Rectal smooth muscle tissue (tissue), 1 donor: ENCODE data around the gene CFAP43.

Experiments
- H3K27ac ChIP-seq: one replicate; pipeline ENCODE4 v1.7.0; 2013; ENCODE audit warnings: low read depth, low read length, inconsistent platforms
- H3K27me3 ChIP-seq: one replicate; pipeline ENCODE4 v1.7.0; 2013; ENCODE audit warnings: low read length; ENCODE audit not compliant: control insufficient read depth, insufficient read depth
- H3K36me3 ChIP-seq: one replicate; pipeline ENCODE4 v1.7.0; 2013; ENCODE audit warnings: low read length; ENCODE audit not compliant: control insufficient read depth, insufficient read depth
- H3K4me1 ChIP-seq: one replicate; pipeline ENCODE4 v1.7.0; 2013; ENCODE audit warnings: low read length; ENCODE audit not compliant: control insufficient read depth, insufficient read depth
- H3K4me3 ChIP-seq: one replicate; pipeline ENCODE4 v1.7.0; 2013; ENCODE audit warnings: low read length
- H3K9ac ChIP-seq: one replicate; pipeline ENCODE4 v1.7.0; 2013; ENCODE audit warnings: low read length

CFAP43 gene

DNA sequence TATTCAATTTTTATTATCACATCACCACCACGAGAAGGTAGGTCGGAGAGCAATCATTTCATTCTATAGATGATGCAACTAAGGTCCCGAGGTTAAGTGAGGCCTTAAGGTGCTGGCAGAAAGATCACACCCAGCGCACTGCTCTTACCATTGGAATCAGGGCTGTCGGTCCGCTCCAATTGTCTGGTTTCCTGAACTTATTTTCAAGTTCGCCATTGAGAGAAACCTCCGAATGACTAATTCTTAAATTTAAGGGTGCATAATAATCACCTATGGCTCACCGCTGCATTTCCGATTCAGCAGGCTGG, 36.2 kb upstream of the CFAP43 start:
- peaks cover 8% of the 10 kb centered on the region for H3K4me1 ChIP-seq

GRCh38 chr10:104267721-104268404, 35.7 kb upstream of the CFAP43 start:
- Histone ChIP-seq H3K9ac (no peak overlapping the region), H3K4me3 (peak overlapping the region; percentile 89), H3K27ac (no peak overlapping the region), H3K4me1 (peaks cover 8% of the 10 kb centered on the region), H3K27me3 (no peaks in the 10 kb centered on the region), H3K36me3 (peaks cover 13% of the 10 kb centered on the region)

More for the DNA sequence above, 36.2 kb upstream of the CFAP43 start:
- Histone ChIP-seq H3K9ac (peak overlapping the region; percentile 68), H3K36me3 (peaks cover 13% of the 10 kb centered on the region), H3K27me3 (no peaks in the 10 kb centered on the region), H3K4me3 (peak overlapping the region; percentile 89), H3K27ac (peak overlapping the region; percentile 80)

DNA sequence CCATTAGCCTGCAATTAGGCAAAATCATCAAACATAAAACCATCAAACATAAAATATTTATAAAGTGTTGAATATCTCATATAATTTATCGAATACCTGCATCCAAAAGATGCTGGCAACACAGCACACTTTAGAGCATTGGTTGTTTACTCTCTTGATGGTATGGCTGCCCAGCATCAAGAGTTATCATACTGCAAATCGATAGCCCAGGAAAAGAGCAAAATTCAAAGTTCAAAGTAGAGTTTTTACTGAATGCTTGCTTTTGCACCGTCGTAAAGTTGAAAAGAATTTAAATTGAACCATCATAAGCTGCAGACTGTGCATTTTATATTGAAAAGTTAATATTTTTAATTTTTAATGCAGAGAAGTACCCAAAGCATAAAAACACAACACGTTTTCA, 32.6 kb upstream of the CFAP43 start:
- H3K27ac ChIP-seq, result no peak overlapping the region
- H3K36me3 ChIP-seq, result peaks cover 32% of the 10 kb centered on the region
- no peak overlapping the region for H3K9ac ChIP-seq
- H3K4me1 ChIP-seq, result peaks cover 8% of the 10 kb centered on the region
- no peak overlapping the region for H3K4me3 ChIP-seq
- H3K27me3 ChIP-seq, result no peaks in the 10 kb centered on the region

GRCh38 chr10:104262055-104262454, 29.9 kb upstream of the CFAP43 start:
- Histone ChIP-seq H3K36me3 (peaks cover 32% of the 10 kb centered on the region), H3K4me3 (no peak overlapping the region), H3K4me1 (no peaks in the 10 kb centered on the region), H3K27me3 (no peaks in the 10 kb centered on the region), H3K9ac (no peak overlapping the region), H3K27ac (no peak overlapping the region)

DNA sequence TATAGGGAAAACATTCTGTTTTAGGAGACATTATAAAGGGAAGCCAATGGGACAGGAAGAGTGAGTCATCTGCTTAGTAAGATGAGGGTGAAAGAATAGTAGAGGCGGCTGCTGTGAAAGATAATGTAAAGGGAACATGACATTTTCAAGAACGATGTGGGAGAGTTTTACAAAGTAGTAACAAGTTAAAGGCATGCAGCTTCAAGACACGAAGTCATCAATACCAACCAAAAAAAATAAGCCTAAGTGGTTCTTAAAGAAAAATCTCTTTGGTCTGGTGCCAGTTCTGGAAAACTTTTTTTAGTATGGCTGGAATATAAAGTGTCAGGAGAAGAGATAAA, 28.6 kb upstream of the CFAP43 start:
- Histone ChIP-seq H3K27me3 (no peaks in the 10 kb centered on the region), H3K4me1 (peaks cover 2% of the 10 kb centered on the region), H3K27ac (no peak overlapping the region), H3K36me3 (peaks cover 28% of the 10 kb centered on the region), H3K9ac (no peak overlapping the region), H3K4me3 (no peak overlapping the region)

DNA sequence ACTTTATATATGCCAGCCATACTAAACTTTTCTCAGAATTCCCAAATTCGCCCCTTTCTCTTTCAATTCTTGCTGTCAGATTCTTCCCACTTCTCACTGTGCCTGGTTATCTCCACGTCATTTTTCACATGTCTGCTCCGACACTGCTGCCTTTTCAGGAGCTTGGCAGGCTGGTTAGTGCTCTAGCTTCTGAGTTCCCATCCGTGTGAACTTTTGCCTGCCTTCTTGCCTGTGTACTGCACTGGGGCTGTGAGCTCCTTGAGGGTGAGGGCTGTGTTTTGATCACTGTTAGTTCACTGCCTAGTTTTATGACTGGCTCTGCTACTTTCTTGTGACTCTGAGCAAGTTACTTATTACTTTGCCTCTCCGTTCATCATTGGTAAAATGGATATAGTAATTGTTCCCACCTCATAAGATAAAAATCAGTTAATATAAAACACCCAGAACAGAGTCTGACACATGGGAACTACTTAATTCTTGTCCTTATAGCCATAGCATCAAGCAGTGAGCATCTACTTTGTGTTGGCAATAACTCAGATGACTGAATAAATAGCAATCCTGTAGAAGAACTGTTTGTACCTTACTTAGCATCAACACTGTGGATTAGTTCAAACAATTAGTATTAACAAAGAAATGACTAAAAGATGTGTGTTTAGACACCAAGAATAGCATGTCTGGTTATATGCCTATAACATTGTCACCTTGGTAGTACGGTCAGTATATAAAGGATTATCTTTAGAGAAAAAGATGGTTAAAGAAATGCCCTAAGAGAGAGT, 28.0 kb upstream of the CFAP43 start:
- H3K27me3 ChIP-seq, result no peaks in the 10 kb centered on the region
- H3K36me3 ChIP-seq, result peaks cover 23% of the 10 kb centered on the region
- H3K4me3 ChIP-seq, result no peak overlapping the region
- H3K9ac ChIP-seq, result no peak overlapping the region
- peaks cover 2% of the 10 kb centered on the region for H3K4me1 ChIP-seq
- no peak overlapping the region for H3K27ac ChIP-seq

GRCh38 chr10:104259456-104259855, 27.3 kb upstream of the CFAP43 start:
- peaks cover 2% of the 10 kb centered on the region for H3K4me1 ChIP-seq
- no peak overlapping the region for H3K27ac ChIP-seq
- H3K27me3 ChIP-seq, result no peaks in the 10 kb centered on the region
- no peak overlapping the region for H3K4me3 ChIP-seq
- peaks cover 23% of the 10 kb centered on the region for H3K36me3 ChIP-seq
- H3K9ac ChIP-seq, result no peak overlapping the region

GRCh38 chr10:104258209-104258608, 26.0 kb upstream of the CFAP43 start:
- peaks cover 2% of the 10 kb centered on the region for H3K4me1 ChIP-seq

DNA sequence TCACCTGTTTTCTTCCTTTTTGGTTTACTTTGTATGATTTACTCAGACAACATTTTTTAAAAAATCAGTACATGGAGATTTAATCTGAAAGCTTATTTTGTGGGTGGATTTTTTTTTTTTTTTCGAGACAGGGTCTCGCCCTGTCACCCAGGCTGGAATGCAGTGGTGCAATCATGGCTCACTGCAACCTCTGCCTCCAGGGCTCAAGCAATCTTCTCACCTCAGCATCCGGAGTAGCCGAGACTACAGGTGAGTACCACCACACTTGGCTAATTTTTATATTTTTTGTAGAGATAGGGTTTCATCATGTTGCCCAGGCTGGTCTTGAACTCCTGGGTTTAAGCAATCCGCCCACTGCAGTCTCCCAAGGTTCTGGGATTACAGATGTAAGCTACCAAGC, 25.1 kb upstream of the CFAP43 start:
- peaks cover 2% of the 10 kb centered on the region for H3K4me1 ChIP-seq
- no peak overlapping the region for H3K27ac ChIP-seq
- peaks cover 22% of the 10 kb centered on the region for H3K36me3 ChIP-seq
- no peak overlapping the region for H3K4me3 ChIP-seq
- H3K9ac ChIP-seq, result no peak overlapping the region
- no peaks in the 10 kb centered on the region for H3K27me3 ChIP-seq

More at GRCh38 chr10:104258209-104258608, 26.0 kb upstream of the CFAP43 start:
- Histone ChIP-seq H3K9ac (no peak overlapping the region), H3K27me3 (no peaks in the 10 kb centered on the region), H3K36me3 (peaks cover 23% of the 10 kb centered on the region), H3K4me3 (no peak overlapping the region), H3K27ac (no peak overlapping the region)

GRCh38 chr10:104256335-104256961, 24.3 kb upstream of the CFAP43 start:
- Histone ChIP-seq H3K27ac (peak overlapping the region; percentile 92), H3K9ac (no peak overlapping the region), H3K4me1 (peaks cover 2% of the 10 kb centered on the region), H3K36me3 (peaks cover 15% of the 10 kb centered on the region), H3K27me3 (no peaks in the 10 kb centered on the region), H3K4me3 (peak overlapping the region; percentile 43)

- Histone ChIP-seq H3K4me1 (peaks cover 2% of the 10 kb centered on the region), H3K27me3 (no peaks in the 10 kb centered on the region), H3K27ac (peak overlapping the region; percentile 92), H3K36me3 (peaks cover 7% of the 10 kb centered on the region), H3K4me3 (peak overlapping the region; percentile 79), H3K9ac (peak overlapping the region; percentile 85)
Observed at GRCh38 chr10:104255311-104255981, 23.3 kb upstream of the CFAP43 start.
